A375 (cell line): ENCODE measurements around the gene KNSTRN. TPM values are rescaled to one million over a fixed set of nuclear protein-coding genes. Genes with fewer than 3 reads are reported as not detected.

Source experiments
- total RNA-seq: library from RNA; depleted of rRNA; stranded (reverse); fragments of >200 nt; shearing (Covaris generic); gene quantifications from 2 replicates; pipeline ENCODE4 v1.2.3, GENCODE V29; 2014; rRNA removed

The KNSTRN gene, protein sequence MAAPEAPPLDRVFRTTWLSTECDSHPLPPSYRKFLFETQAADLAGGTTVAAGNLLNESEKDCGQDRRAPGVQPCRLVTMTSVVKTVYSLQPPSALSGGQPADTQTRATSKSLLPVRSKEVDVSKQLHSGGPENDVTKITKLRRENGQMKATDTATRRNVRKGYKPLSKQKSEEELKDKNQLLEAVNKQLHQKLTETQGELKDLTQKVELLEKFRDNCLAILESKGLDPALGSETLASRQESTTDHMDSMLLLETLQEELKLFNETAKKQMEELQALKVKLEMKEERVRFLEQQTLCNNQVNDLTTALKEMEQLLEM
- total RNA-seq = 114 and 118 TPM in 2 replicates

DNA sequence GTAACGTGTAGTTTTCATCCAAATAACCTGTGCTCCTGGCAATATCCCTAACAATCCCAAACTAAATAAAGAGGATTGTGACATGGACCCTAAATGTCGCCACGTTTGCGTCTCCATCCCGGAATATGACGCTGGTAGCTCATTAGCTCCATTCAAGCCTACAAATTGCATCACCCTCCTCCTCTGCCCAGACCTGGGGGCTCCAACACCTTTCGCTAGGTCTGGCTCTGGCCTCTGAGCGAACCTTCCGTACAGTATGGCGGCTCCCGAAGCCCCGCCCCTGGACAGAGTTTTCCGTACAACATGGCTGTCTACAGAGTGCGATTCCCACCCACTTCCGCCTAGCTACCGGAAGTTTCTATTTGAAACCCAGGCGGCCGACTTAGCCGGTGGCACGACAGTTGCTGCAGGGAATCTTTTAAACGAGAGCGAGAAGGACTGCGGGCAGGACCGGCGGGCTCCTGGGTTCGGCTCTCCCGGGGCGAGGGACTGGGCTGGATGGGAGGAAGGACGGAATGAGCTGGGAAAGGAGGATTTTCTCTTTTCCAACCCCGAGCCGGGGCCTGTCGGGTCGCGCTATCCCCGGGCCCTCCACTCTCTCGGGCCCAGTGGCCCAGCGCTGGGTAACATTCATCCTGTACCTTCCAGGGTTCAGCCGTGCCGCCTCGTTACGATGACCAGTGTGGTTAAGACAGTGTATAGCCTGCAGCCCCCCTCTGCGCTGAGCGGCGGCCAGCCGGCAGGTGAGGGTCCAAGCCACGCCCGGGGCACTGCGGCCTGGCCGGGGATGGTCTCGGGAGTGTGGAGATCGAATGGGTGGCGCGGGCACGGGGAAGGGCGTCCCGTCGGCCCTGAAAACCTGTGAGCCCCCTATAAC, at the start of gene KNSTRN:
TSS of gene KNSTRN (plus strand) at position 142 of the 877 bp plus-strand sequence. CDS start at position 257, 115 bp downstream.

DNA sequence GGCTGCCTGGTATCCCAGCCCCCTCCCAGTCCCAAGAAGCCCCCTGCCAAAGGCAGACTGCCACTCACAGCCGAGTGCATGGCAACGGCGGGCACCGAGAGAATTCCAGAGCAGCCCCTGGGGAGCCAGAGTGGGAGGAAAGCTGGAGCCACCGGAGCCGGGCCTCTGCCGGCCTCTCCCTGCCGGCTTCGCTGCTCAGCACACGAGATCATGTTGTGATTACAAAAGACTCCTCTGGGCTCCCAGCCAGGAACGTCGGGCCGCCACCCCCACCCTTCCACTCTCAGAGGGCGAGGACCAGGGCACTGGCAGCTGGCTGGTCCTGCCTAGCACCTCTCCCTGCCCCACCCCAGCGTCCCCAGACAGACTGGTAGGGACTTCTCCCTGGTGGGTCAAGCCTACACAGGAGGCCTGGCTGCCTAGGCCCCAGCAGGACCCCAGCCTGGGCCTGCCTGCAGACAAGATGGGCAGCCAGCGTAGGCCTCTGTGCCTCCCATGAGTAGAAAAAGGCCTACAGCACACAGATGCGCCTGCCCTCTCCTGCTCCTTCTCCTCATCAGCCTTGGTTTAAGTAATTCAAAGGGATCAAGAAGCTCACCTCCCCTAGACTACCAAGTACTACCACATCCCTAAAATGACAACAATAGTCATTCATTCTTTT, 41.7 kb upstream of the KNSTRN start, which contains the start of gene CCDC9B:
TSS of gene CCDC9B (minus strand) at position 200 of the 661 bp plus-strand sequence. CDS start at position 80, 120 bp downstream.

DNA sequence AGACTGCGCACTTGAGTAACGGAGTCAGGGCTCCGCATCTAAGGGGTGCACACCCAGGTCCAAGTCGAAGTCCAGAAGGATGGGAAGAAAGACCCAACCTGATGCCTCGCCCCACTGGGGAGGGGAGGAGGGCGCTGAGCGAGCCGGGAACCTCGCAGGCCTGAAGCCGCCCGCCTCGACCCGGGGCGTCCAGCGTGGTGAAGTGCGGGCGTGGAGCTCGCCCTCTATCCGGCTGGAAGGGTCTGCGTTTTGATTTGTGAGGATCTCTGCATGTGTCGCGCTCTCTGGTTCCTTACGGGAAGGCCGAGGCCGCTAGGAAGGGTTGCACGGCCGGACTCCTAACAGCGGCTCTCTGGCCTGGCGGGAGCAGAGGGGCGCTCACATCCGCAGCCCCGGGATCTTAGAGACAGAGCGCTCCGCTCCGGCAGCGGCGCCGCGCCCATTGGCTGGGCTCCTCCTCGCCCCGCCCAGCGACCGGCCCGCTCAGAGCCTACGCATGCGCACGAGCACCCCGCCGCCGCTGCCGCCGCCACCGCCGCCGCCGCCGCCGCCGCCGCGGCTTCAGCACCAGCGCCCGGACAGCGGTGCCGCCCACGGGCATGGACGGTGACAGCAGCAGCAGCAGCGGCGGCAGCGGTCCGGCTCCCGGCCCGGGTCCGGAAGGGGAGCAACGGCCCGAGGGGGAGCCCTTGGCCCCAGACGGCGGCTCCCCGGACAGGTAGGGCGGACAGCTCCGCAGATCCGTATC, 24.6 kb upstream of the KNSTRN start, which contains the start of gene DISP2:
TSS of gene DISP2 (plus strand) at position 497 of the 748 bp plus-strand sequence. CDS start at position 600, 103 bp downstream.

DNA sequence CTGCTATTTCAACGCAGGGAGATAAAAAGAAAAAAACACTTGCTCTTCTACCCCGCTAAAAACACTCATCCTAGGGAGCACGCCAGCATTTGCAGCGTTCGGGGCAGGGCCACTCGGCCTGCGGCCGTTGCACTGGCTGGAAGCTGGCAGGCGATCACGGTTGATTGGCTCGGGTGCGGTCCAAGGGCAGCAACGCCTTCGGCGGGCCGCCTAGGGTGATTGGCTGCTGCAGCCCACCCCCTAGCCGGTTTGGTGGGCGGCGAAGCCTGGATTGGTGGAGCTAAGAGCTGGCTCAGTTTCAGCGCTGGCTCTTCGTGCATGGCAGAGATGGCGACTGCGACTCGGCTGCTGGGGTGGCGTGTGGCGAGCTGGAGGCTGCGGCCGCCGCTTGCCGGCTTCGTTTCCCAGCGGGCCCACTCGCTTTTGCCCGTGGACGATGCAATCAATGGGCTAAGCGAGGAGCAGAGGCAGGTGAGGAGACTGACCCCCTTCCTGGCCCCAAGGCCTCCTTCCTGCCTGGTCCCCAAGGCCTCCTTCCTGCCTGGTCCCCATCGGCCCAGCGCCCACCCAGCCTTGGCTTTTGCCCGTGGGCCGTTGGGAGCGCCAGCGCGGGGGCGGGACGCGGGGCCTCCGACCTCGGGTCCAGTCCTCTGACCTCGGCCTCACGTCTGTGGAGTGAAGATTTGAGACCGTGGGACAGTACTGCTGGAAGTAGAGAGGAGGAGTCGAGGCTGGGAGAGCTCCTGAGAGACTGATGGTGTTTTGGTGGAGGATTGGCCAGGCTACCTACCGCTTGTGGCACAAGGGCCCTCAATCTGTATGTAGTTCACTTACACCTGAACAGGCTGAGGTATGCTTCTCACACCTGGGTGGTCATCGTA, 23.2 kb downstream of the KNSTRN start, which contains the start of gene IVD:
TSS of gene IVD (plus strand) at position 295 of the 881 bp plus-strand sequence. CDS start at position 328, 33 bp downstream.

DNA sequence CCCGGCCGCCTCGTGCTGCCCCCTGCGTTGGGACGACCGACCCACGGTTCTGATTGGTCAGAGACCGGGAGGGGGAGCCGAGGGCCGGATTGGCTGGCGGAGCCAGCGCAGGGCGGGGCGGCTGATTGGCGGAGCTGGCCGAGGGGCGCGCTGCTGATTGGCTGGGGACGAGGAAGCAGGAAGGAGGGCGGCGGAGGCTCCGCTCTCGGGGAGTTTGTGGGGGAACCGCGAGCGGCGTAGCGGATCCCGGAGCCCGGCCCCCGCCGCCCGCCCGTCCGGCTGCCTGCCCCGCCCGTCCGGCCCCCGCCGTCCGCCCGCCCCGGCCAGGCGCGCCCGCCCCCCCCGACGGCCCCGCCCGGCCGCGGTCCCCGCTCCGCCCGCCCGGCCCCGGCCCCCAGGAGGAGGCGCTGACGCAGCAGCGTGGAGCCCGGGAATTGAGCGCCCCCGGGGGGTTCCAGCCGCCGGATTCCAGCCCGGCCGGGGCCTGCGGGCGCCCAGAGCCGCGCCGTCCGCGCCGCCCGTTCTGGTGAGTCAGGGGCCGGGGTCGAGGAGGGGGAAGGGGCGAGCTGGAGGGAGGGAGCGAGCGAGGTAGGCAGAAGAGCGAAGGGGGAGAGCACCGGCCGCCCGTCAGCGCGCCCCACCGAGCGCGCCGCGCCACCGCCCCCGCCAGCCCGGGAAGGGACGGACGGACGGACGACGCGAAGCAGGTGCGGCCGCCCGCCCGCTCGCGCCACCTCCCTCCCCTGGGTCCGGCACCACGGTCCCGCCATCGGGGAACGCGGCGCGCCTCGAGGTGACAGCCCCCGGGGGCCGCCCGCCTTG, 58.4 kb downstream of the KNSTRN start, which contains the start of gene BAHD1:
TSS of gene BAHD1 (plus strand) at position 211 of the 822 bp plus-strand sequence. CDS start 17,512 bp downstream, outside the sequence.

Other genes starting within 250 kb of the KNSTRN start
- gene BUB1B, start 221.7 kb upstream of the KNSTRN start, total RNA-seq = 54.6 and 74.5 TPM in 2 replicates
- gene PAK6, start 143.7 kb upstream of the KNSTRN start, total RNA-seq = 0.64 and 0.91 TPM in 2 replicates
- 0.34 and 0.37 TPM in 2 replicates for gene ANKRD63, start 99.7 kb upstream of the KNSTRN start, total RNA-seq
- 0.98 and 1.9 TPM in 2 replicates for gene PLCB2, start 74.8 kb upstream of the KNSTRN start, total RNA-seq
- gene INAFM2, start 59.0 kb upstream of the KNSTRN start, total RNA-seq = 16.1 and 17.4 TPM in 2 replicates
- 47.7 and 53.8 TPM in 2 replicates for gene CCDC9B, start 41.8 kb upstream of the KNSTRN start, total RNA-seq
- not detected in 2 replicates for gene PHGR1, start 31.7 kb upstream of the KNSTRN start, total RNA-seq
- gene DISP2, start 24.5 kb upstream of the KNSTRN start, total RNA-seq = 0.15 and 1.0 TPM in 2 replicates
- 33.1 and 36.4 TPM in 2 replicates for gene IVD, start 23.1 kb downstream of the KNSTRN start, total RNA-seq
- gene BAHD1, start 58.2 kb downstream of the KNSTRN start, total RNA-seq = 9.8 and 12.5 TPM in 2 replicates
- 18.4 and 22.0 TPM in 2 replicates for gene CHST14, start 88.3 kb downstream of the KNSTRN start, total RNA-seq
- 8.9 and 10.5 TPM in 2 replicates for gene CCDC32, start 182.3 kb downstream of the KNSTRN start, total RNA-seq
- gene RPUSD2, start 186.6 kb downstream of the KNSTRN start, total RNA-seq = 28.7 and 32.2 TPM in 2 replicates
- 25.2 and 26.9 TPM in 2 replicates for gene KNL1, start 211.5 kb downstream of the KNSTRN start, total RNA-seq